SK-N-SH (cell line): ENCODE data around the gene KRTAP10-7. TPM values are rescaled to one million over a fixed set of nuclear protein-coding genes. Genes with fewer than 3 reads are reported as not detected.

Source experiments
- CTCF ChIA-PET: fragments of 300-600, 350-600 bp; formaldehyde crosslinking; extraction: SDS; loops from one replicate; lab custom pipeline; 2021; lab: Yijun Ruan, JAX
- POLR2A ChIA-PET: fragments of 350-600 bp; sonication (Branson Sonifier 250); formaldehyde crosslinking; extraction: SDS; loops from one replicate; lab custom pipeline; 2020; ENCODE audit warnings: antibody characterized with exemption, inconsistent platforms; lab: Yijun Ruan, JAX
- DNase-seq: peaks from one replicate; pipeline ENCODE4 v3.0.0; 2012
- H2AFZ ChIP-seq: fragments of 200-600 bp; sonication (generic); 2 replicates; pipeline ENCODE4 v1.8.1; 2016; ENCODE audit warnings: antibody characterized with exemption, mild to moderate bottlenecking, low read depth
- H3F3A ChIP-seq: fragments of 200-600 bp; sonication (generic); replicated peaks from 2 replicates; pipeline ENCODE3; 2016; ENCODE audit warnings: antibody characterized with exemption, mild to moderate bottlenecking; ENCODE audit not compliant: insufficient read depth
- H3K27ac ChIP-seq, 2 experiments: fragments of 200-500 bp in 1 of 2; fragments of 200-600 bp in 1 of 2; sonication (Bioruptor generic) in 1 of 2; sonication (generic), shearing (Covaris generic) in 1 of 2; 2 replicates each; pipeline versions ENCODE4 v1.5.1 to v1.6.1; 2014 to 2016; ENCODE audit warnings: low read depth in 2 of 2, inconsistent platforms in 1 of 2, low read length in 1 of 2, mild to moderate bottlenecking in 1 of 2, mixed read lengths in 1 of 2
- H3K27me3 ChIP-seq: fragments of 200-600 bp; sonication (generic), shearing (Covaris generic); 2 replicates; pipeline ENCODE4 v1.6.1; 2016; ENCODE audit warnings: mixed run types; ENCODE audit not compliant: insufficient read depth
- H3K36me3 ChIP-seq, 2 experiments: fragments of 200-500 bp in 1 of 2; fragments of 200-600 bp in 1 of 2; sonication (Bioruptor generic) in 1 of 2; sonication (generic) in 1 of 2; replicated peaks in 1 of 2; 2 replicates each; pipeline versions ENCODE3 to v1.5.1; 2014 to 2016; ENCODE audit warnings: low read length in 1 of 2, mild to moderate bottlenecking in 1 of 2; ENCODE audit not compliant: insufficient read depth in 2 of 2, control insufficient read depth in 1 of 2
- H3K4me1 ChIP-seq, 2 experiments: fragments of 200-500 bp in 1 of 2; fragments of 200-600 bp in 1 of 2; sonication (Bioruptor generic) in 1 of 2; sonication (generic), shearing (Covaris generic) in 1 of 2; 2 replicates each; pipeline versions ENCODE4 v1.5.1 to v1.6.1; 2014 to 2016; ENCODE audit warnings: low read depth in 1 of 2, low read length in 1 of 2, mixed run types in 1 of 2; ENCODE audit not compliant: insufficient read depth in 2 of 2, control insufficient read depth in 1 of 2
- H3K4me2 ChIP-seq: fragments of 200-600 bp; sonication (generic), shearing (Covaris generic); 2 replicates; pipeline ENCODE4 v1.6.1; 2017; ENCODE audit warnings: mixed run types
- H3K4me3 ChIP-seq, 2 experiments: fragments of 200-500 bp in 1 of 2; fragments of 200-600 bp in 1 of 2; sonication (Bioruptor generic) in 1 of 2; sonication (generic), shearing (Covaris generic) in 1 of 2; 2 replicates each; pipeline versions ENCODE4 v1.5.1 to v1.8.1; 2014 to 2016; ENCODE audit warnings: low read depth in 2 of 2, inconsistent platforms in 1 of 2, low read length in 1 of 2, mild to moderate bottlenecking in 1 of 2, mixed read lengths in 1 of 2, moderate library complexity in 1 of 2
- H3K79me2 ChIP-seq: fragments of 200-600 bp; sonication (generic); 2 replicates; pipeline ENCODE4 v1.8.1; 2017; ENCODE audit warnings: mild to moderate bottlenecking; ENCODE audit not compliant: insufficient read depth
- H3K9ac ChIP-seq: fragments of 200-600 bp; sonication (generic); 2 replicates; pipeline ENCODE4 v1.6.1; 2017; ENCODE audit warnings: mixed run types
- H3K9me2 ChIP-seq: fragments of 200-600 bp; sonication (generic); 2 replicates; pipeline ENCODE4 v1.6.1; 2017; ENCODE audit warnings: mixed run types
- H3K9me3 ChIP-seq: fragments of 200-600 bp; sonication (generic); 2 replicates; pipeline ENCODE4 v1.6.1; 2017; ENCODE audit warnings: mixed run types, mild to moderate bottlenecking, moderate library complexity
- H4K20me1 ChIP-seq: fragments of 200-600 bp; sonication (generic); 2 replicates; pipeline ENCODE4 v1.6.1; 2017; ENCODE audit warnings: mild to moderate bottlenecking, mixed run types; ENCODE audit not compliant: insufficient read depth
- ELF1 ChIP-seq: IDR thresholded peaks from 2 replicates; pipeline ENCODE4 v1.4.0; 2012
- EP300 ChIP-seq, 2 experiments: IDR thresholded peaks; 2 replicates each; pipeline versions ENCODE4 v1.4.0 to v1.6.1; 2012; ENCODE audit warnings: borderline replicate concordance in 1 of 2, low read depth in 1 of 2, low read length in 1 of 2
- FOXM1 ChIP-seq: IDR thresholded peaks from 2 replicates; pipeline ENCODE4 v1.4.0; 2012; ENCODE audit warnings: low read depth, mild to moderate bottlenecking
- GABPA ChIP-seq: IDR thresholded peaks from 2 replicates; pipeline ENCODE4 v1.4.0; 2012; ENCODE audit warnings: low read depth, mild to moderate bottlenecking
- JUND ChIP-seq: IDR thresholded peaks from 2 replicates; pipeline ENCODE4 v1.4.0; 2012
- NFIC ChIP-seq: IDR thresholded peaks from 2 replicates; pipeline ENCODE4 v1.4.0; 2012; ENCODE audit warnings: borderline replicate concordance
- NRF1 ChIP-seq: IDR thresholded peaks from 2 replicates; pipeline ENCODE4 v1.6.1; 2012; ENCODE audit warnings: low read depth, mild to moderate bottlenecking, low read length
- POLR2AphosphoS5 ChIP-seq: IDR thresholded peaks from 2 replicates; pipeline ENCODE4 v1.6.1; 2012; ENCODE audit warnings: low read depth, low read length
- RAD21 ChIP-seq: IDR thresholded peaks from 2 replicates; pipeline ENCODE4 v1.6.1; 2012; ENCODE audit warnings: mild to moderate bottlenecking, low read length
- SMC3 ChIP-seq: IDR thresholded peaks from 2 replicates; pipeline ENCODE4 v1.6.1; 2012; ENCODE audit warnings: low read depth, low read length, improper control_type of control experiment
- YY1 ChIP-seq: IDR thresholded peaks from 2 replicates; pipeline ENCODE4 v1.4.0; 2012; ENCODE audit warnings: low read depth, mild to moderate bottlenecking
- WGBS: methylation state at CpG from one replicate; pipeline ENCODE4 v1.1.6; 2017; ENCODE audit warnings: low lambda C conversion rate; 5-methylcytosine and 5-hydroxymethylcytosine counted together
- polyA plus RNA-seq, 3 experiments: library from polyadenylated mRNA; depleted of rRNA; stranded (reverse); fragments of >200 nt; gene quantifications; 2 replicates each; pipeline ENCODE4 v1.2.3, GENCODE V29; 2012
- TF ChIP-seq, protein P1 (sequence below): IDR thresholded peaks from 2 replicates; pipeline ENCODE4 v1.4.0; 2012; ENCODE audit warnings: low read depth, borderline replicate concordance
- TF ChIP-seq, protein P2 (sequence below): fragments of 200-600 bp; sonication (generic); IDR thresholded peaks from 2 replicates; pipeline ENCODE4 v1.6.1; 2017; ENCODE audit warnings: antibody characterized with exemption, mild to moderate bottlenecking, moderate library complexity
- TF ChIP-seq, protein P3 (sequence below): fragments of 150-350 bp; IDR thresholded peaks from 2 replicates; pipeline ENCODE4 v1.6.1; 2017; ENCODE audit warnings: antibody characterized with exemption, low read length, low read depth, borderline replicate concordance
- TF ChIP-seq, protein P4 (sequence below): IDR thresholded peaks from 2 replicates; pipeline ENCODE4 v1.6.1; 2012; ENCODE audit warnings: mild to moderate bottlenecking, low read depth, low read length, moderate library complexity
- TF ChIP-seq, protein P5 (sequence below): fragments of 150-350 bp; IDR thresholded peaks from 2 replicates; pipeline ENCODE4 v1.6.1; 2016; ENCODE audit warnings: mild to moderate bottlenecking, low read depth, low read length

Gene KRTAP10-7
- polyA plus RNA-seq, 1 of the 3 experiments (the other 2 are of a cell fraction), result not detected

DNA sequence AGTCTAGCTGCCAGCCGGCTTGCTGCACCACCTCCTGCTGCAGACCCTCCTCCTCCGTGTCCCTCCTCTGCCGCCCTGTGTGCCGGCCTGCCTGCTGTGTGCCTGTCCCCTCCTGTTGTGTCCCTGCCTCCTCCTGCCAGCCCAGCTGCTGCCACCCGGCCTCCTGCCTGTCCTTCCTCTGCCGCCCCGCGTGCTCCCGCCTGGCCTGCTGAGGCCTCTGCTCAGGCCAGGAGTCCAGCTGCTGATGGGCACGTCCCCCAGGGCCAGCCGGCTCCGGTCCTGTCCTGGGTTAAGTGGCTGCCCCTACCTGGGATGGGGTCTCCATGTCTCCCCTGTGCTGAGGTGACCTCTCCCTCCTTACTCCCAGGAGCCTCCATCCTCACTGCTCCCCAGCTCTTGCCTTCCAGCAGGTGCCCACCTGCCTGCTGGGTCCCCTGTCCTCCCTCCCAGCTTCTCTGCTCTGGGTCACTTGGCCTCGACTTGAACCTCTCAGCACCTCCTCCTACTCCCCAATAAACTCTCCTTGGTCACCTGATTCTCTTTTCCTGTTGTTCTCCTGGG lies 12.4 kb downstream of the KRTAP10-7 start:
- H3F3A ChIP-seq, result no peaks in the 10 kb centered on the region
- peaks cover 49% of the 10 kb centered on the region for H3K27me3 ChIP-seq
- WGBS, result 9% methylated on average over 11 of the region's 13 CpGs
- H3K4me3 ChIP-seq, result no peak overlapping the region
- no peaks in the 10 kb centered on the region for H3K79me2 ChIP-seq
- no peaks in the 10 kb centered on the region for H4K20me1 ChIP-seq
- CTCF ChIA-PET, result interaction anchor here (1.0 kb wide), 1 partner anchor 8 kb away, joined by 3 read pairs; no protein-coding TSS in a partner anchor
- H3K9me2 ChIP-seq, result no peaks in the 10 kb centered on the region
- H3K9me3 ChIP-seq, result no peaks in the 10 kb centered on the region
- H3K4me1 ChIP-seq, result no peaks in the 10 kb centered on the region
- H3K4me2 ChIP-seq, result no peak overlapping the region
- DNase-seq, result no peak
- no peak overlapping the region for H3K9ac ChIP-seq
- H3K36me3 ChIP-seq, result no peaks in the 10 kb centered on the region
- TF ChIP-seq YY1, result no peak
- TF ChIP-seq, protein P1, sequence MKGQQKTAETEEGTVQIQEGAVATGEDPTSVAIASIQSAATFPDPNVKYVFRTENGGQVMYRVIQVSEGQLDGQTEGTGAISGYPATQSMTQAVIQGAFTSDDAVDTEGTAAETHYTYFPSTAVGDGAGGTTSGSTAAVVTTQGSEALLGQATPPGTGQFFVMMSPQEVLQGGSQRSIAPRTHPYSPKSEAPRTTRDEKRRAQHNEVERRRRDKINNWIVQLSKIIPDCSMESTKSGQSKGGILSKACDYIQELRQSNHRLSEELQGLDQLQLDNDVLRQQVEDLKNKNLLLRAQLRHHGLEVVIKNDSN, result no peak
- TF ChIP-seq NRF1, result no peak
- TF ChIP-seq, all 33 proteins: peak for 0
- Histone ChIP-seq H2AFZ (no peak overlapping the region), H3K27ac (no peak overlapping the region)
- POLR2A ChIA-PET, result no interaction called here

DNA sequence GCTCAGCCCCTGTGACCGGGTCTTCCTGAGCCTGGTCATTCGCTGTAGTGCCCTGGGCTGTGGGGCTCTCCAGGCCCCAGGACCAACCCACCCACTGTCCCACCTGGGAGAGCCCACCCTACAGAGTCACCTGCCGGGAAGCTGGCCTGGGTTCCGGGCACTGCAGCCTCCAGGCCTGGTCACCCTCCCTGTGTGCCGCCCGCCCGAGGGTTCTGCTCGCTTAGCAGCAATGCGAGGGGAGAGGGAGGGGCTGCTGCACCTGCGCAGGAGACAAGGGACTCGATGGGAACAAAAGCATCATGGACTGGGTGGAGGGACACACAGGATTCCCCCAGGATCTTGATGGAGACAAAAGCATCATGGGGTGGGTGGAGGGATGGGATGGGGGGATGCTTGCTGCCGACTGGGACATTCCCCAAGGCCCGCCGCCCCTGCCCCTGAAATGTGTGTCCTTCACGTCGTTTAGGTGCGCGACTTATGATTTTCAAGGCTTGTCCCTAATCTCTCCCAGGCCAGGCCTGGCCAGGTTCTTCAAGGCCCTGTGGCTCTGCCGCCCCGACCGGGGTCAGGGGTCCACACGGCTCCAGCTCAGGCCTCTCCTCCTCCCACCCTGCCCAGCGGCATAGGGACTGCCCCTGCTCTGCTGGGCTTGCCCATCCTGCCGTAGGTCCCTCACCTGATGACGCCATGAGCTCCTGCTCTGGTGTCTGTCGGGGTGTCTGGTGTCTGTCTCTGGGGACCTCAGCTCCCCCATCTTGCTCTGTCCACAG lies 13.2 kb downstream of the KRTAP10-7 start:
- Histone ChIP-seq H2AFZ (no peak overlapping the region), H3K9me2 (no peaks in the 10 kb centered on the region), H3K4me1 (no peaks in the 10 kb centered on the region), H3K9ac (no peak overlapping the region), H3K36me3 (no peaks in the 10 kb centered on the region), H3K4me3 (no peak overlapping the region), H3K4me2 (no peak overlapping the region), H3K27ac (no peak overlapping the region), H4K20me1 (no peaks in the 10 kb centered on the region), H3K9me3 (no peaks in the 10 kb centered on the region), H3K27me3 (peaks cover 49% of the 10 kb centered on the region), H3K79me2 (no peaks in the 10 kb centered on the region), H3F3A (no peaks in the 10 kb centered on the region)
- WGBS, result 37% methylated on average over 14 of the region's 26 CpGs
- CTCF ChIA-PET, result no interaction called here
- POLR2A ChIA-PET, result no interaction called here
- no peak for DNase-seq
- TF ChIP-seq NFIC, result no peak
- TF ChIP-seq, protein P2, sequence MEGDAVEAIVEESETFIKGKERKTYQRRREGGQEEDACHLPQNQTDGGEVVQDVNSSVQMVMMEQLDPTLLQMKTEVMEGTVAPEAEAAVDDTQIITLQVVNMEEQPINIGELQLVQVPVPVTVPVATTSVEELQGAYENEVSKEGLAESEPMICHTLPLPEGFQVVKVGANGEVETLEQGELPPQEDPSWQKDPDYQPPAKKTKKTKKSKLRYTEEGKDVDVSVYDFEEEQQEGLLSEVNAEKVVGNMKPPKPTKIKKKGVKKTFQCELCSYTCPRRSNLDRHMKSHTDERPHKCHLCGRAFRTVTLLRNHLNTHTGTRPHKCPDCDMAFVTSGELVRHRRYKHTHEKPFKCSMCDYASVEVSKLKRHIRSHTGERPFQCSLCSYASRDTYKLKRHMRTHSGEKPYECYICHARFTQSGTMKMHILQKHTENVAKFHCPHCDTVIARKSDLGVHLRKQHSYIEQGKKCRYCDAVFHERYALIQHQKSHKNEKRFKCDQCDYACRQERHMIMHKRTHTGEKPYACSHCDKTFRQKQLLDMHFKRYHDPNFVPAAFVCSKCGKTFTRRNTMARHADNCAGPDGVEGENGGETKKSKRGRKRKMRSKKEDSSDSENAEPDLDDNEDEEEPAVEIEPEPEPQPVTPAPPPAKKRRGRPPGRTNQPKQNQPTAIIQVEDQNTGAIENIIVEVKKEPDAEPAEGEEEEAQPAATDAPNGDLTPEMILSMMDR, result no peak
- TF ChIP-seq, protein P3, sequence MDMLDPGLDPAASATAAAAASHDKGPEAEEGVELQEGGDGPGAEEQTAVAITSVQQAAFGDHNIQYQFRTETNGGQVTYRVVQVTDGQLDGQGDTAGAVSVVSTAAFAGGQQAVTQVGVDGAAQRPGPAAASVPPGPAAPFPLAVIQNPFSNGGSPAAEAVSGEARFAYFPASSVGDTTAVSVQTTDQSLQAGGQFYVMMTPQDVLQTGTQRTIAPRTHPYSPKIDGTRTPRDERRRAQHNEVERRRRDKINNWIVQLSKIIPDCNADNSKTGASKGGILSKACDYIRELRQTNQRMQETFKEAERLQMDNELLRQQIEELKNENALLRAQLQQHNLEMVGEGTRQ, result no peak
- no peak for TF ChIP-seq JUND
- no peak for TF ChIP-seq RAD21
- TF ChIP-seq FOXM1, result no peak
- TF ChIP-seq, protein P4, sequence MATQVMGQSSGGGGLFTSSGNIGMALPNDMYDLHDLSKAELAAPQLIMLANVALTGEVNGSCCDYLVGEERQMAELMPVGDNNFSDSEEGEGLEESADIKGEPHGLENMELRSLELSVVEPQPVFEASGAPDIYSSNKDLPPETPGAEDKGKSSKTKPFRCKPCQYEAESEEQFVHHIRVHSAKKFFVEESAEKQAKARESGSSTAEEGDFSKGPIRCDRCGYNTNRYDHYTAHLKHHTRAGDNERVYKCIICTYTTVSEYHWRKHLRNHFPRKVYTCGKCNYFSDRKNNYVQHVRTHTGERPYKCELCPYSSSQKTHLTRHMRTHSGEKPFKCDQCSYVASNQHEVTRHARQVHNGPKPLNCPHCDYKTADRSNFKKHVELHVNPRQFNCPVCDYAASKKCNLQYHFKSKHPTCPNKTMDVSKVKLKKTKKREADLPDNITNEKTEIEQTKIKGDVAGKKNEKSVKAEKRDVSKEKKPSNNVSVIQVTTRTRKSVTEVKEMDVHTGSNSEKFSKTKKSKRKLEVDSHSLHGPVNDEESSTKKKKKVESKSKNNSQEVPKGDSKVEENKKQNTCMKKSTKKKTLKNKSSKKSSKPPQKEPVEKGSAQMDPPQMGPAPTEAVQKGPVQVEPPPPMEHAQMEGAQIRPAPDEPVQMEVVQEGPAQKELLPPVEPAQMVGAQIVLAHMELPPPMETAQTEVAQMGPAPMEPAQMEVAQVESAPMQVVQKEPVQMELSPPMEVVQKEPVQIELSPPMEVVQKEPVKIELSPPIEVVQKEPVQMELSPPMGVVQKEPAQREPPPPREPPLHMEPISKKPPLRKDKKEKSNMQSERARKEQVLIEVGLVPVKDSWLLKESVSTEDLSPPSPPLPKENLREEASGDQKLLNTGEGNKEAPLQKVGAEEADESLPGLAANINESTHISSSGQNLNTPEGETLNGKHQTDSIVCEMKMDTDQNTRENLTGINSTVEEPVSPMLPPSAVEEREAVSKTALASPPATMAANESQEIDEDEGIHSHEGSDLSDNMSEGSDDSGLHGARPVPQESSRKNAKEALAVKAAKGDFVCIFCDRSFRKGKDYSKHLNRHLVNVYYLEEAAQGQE, result no peak
- no peak for TF ChIP-seq POLR2AphosphoS5
- TF ChIP-seq, protein P5, sequence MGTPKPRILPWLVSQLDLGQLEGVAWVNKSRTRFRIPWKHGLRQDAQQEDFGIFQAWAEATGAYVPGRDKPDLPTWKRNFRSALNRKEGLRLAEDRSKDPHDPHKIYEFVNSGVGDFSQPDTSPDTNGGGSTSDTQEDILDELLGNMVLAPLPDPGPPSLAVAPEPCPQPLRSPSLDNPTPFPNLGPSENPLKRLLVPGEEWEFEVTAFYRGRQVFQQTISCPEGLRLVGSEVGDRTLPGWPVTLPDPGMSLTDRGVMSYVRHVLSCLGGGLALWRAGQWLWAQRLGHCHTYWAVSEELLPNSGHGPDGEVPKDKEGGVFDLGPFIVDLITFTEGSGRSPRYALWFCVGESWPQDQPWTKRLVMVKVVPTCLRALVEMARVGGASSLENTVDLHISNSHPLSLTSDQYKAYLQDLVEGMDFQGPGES, result no peak
- TF ChIP-seq GABPA, result no peak
- no peak for TF ChIP-seq SMC3
- no peak for TF ChIP-seq ELF1
- TF ChIP-seq EP300 (IDR thresholded peaks at IDR 0.05; ENCODE audit: borderline replicate concordance in 1 of 2, low read depth in 1 of 2, low read length in 1 of 2), result no peak
- no peak for TF ChIP-seq YY1
- TF ChIP-seq, protein P1, result no peak
